Karpas-422 (cell line): Measurements from ENCODE around the gene MMD2. TPM values are rescaled to one million over a fixed set of nuclear protein-coding genes. Genes with fewer than 3 reads are reported as not detected.
"Not testable (repeated sequence)": the region's sequence is repeated elsewhere in the genome, so short reads cannot be mapped to it uniquely, and the experiment has no call there.

Experiments
- DNase-seq: peaks from one replicate; pipeline ENCODE4 v3.0.0-alpha.2; 2015
- H2AFZ ChIP-seq: fragments of 200-600 bp; sonication (generic); 2 replicates; pipeline ENCODE4 v1.6.1; 2014; ENCODE audit warnings: antibody characterized with exemption, low read length, mixed read lengths
- H3K27ac ChIP-seq: fragments of 200-600 bp; sonication (generic); 2 replicates; pipeline ENCODE4 v1.5.1; 2014; ENCODE audit warnings: mild to moderate bottlenecking, low read length, moderate library complexity
- H3K27me3 ChIP-seq: fragments of 200-600 bp; sonication (generic); 2 replicates; pipeline ENCODE4 v1.6.1; 2014; ENCODE audit warnings: low read length, mixed read lengths
- H3K36me3 ChIP-seq: fragments of 200-600 bp; sonication (generic); 2 replicates; pipeline ENCODE4 v1.6.1; 2014; ENCODE audit warnings: low read length, mixed read lengths; ENCODE audit not compliant: insufficient read depth
- H3K4me1 ChIP-seq: fragments of 200-600 bp; sonication (generic); 2 replicates; pipeline ENCODE4 v1.6.1; 2014; ENCODE audit warnings: mild to moderate bottlenecking, low read length, mixed read lengths
- H3K4me2 ChIP-seq: fragments of 200-600 bp; sonication (generic); 2 replicates; pipeline ENCODE4 v1.6.1; 2014; ENCODE audit warnings: low read length, low read depth, mild to moderate bottlenecking; ENCODE audit not compliant: poor library complexity, severe bottlenecking
- H3K4me3 ChIP-seq: fragments of 200-600 bp; sonication (generic); 2 replicates; pipeline ENCODE4 v1.5.1; 2014; ENCODE audit warnings: mild to moderate bottlenecking, antibody characterized with exemption, low read length, mixed read lengths
- H3K79me2 ChIP-seq: fragments of 200-600 bp; sonication (generic); 2 replicates; pipeline ENCODE4 v1.6.1; 2014; ENCODE audit warnings: mild to moderate bottlenecking, low read length, mixed read lengths
- H3K9ac ChIP-seq: fragments of 200-600 bp; sonication (generic); 2 replicates; pipeline ENCODE4 v1.6.0; 2014; ENCODE audit warnings: low read length
- H3K9me2 ChIP-seq: fragments of 200-600 bp; sonication (generic), shearing (Covaris generic); replicated peaks from 2 replicates; pipeline ENCODE4 v1.6.0; 2014; ENCODE audit warnings: mild to moderate bottlenecking, low read length, moderate library complexity; ENCODE audit not compliant: insufficient read depth
- H3K9me3 ChIP-seq: fragments of 300-700, 200-600 bp; sonication (generic); 2 replicates; pipeline ENCODE4 v1.6.1; 2014; ENCODE audit warnings: low read length, mixed read lengths
- H4K20me1 ChIP-seq: fragments of 200-600 bp; sonication (generic); 2 replicates; pipeline ENCODE4 v1.6.1; 2014; ENCODE audit warnings: mild to moderate bottlenecking, antibody characterized with exemption, low read length, low read depth; ENCODE audit not compliant: insufficient read depth
- total RNA-seq: library from RNA; depleted of rRNA; stranded (reverse); fragments of >200 nt; shearing (Covaris generic); gene quantifications from 2 replicates; pipeline ENCODE4 v1.2.3, GENCODE V29; 2014; ENCODE audit warnings: low replicate concordance

Gene MMD2
- total RNA-seq, 1 experiment from 2014 or later = not detected

DNA sequence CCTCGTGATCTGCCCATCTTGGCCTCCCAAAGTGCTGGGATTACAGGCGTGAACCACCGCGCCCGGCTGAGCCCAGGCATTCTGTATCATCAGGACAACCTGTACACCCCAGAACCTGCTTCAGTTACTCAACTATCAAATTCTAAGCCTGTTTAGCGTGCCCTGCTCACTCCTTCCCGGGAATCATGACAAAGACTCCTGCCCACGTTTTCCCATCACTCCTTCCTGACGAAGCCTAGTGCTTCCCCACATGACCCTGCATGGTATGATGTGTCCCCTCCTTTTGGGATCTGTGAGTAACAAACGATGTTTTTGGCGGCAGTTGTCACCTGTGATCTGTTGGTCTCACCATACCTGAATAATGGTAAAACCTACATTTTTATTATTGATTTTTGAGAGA, 63.2 kb downstream of the MMD2 start:
- Histone ChIP-seq H3K4me1 (no peaks in the 10 kb centered on the region), H3K79me2 (no peaks in the 10 kb centered on the region), H3K4me3 (no peak overlapping the region), H3K27ac (no peak overlapping the region), H2AFZ (no peak overlapping the region), H3K4me2 (no peak overlapping the region), H3K36me3 (no peaks in the 10 kb centered on the region), H4K20me1 (no peaks in the 10 kb centered on the region), H3K9me3 (no peaks in the 10 kb centered on the region), H3K27me3 (no peaks in the 10 kb centered on the region), H3K9me2 (no peaks in the 10 kb centered on the region), H3K9ac (no peak overlapping the region)
- DNase-seq = no peak

DNA sequence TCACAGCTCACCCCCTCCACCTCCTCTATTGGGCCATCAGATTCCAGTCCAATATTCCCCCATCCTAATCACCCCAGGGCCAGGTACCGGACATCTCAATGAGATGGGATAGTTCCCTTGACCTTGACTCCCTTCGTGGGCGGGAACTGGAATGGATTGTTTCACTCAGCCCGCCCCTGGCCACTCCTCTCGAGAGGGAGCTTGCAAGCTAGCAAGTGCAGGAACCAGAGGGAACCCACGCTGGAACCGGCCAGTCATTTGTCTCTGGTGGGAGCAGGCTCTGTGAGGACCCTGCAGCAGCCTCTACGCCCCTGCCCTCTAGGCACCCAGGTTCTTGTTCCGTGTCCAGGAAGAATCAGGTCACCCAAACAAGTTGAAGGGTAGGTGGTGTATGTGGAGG, 64.5 kb downstream of the MMD2 start:
- H3K4me3 ChIP-seq = no peak overlapping the region
- no peaks in the 10 kb centered on the region for H3K9me3 ChIP-seq

DNA sequence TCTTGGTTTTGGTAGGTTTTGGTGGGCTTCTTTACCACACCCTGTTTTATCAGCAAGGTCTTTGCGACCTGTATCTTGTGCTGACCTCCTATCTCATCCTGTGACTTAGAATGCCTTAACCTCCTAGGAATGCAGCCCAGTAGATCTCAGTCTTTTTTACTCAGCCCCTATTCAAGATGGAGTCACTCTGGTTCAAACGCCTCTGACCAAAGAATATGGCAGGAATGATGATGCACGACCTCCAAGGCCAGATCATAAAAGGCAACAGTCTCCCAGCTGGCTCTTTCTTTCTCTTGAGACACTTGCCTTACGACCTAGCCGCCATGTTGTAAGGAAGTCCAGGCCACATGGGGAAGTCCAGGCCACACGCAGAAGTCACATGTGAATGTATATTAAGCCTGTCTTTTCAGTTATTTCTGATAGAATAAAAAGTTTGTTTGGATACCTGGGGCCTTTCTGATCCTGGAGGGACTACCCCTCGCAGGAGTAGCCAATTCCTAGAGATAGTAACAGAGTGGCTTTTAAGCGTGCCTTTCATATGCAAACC, 65.0 kb downstream of the MMD2 start:
- H3K79me2 ChIP-seq = no peaks in the 10 kb centered on the region

More for the DNA sequence above, 64.5 kb downstream of the MMD2 start:
- no peak for DNase-seq
- Histone ChIP-seq H3K9me2 (no peaks in the 10 kb centered on the region), H3K36me3 (no peaks in the 10 kb centered on the region), H3K4me2 (no peak overlapping the region), H3K79me2 (no peaks in the 10 kb centered on the region), H2AFZ (no peak overlapping the region), H4K20me1 (no peaks in the 10 kb centered on the region), H3K27ac (no peak overlapping the region), H3K9ac (no peak overlapping the region), H3K27me3 (no peaks in the 10 kb centered on the region), H3K4me1 (no peaks in the 10 kb centered on the region)

DNA sequence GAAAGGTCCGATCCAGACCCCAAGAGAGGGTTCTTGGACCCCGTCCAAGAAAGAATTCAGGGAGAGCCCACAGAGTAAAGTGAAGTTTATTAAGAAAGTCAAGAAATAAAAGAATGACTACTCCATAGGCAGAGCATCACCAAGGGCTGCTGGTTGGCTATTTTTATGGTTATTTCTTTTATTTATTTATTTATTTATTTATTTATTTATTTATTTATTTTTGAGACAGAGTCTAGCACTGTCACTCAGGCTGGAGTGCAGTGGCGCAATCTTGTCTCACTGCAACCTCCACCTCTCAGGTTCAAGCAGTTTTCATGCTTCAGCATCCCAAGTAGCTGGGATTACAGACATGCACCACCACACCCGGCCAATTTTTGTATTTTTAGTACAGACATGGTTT, 65.8 kb downstream of the MMD2 start:
- not testable (repeated sequence) for H4K20me1 ChIP-seq, H3K27ac ChIP-seq, H3K9ac ChIP-seq, H3K9me2 ChIP-seq, H3K4me2 ChIP-seq, DNase-seq, H3K4me1 ChIP-seq, H3K9me3 ChIP-seq, H3K79me2 ChIP-seq, H3K36me3 ChIP-seq, H3K4me3 ChIP-seq, H3K27me3 ChIP-seq, H2AFZ ChIP-seq

More for the DNA sequence above, 65.0 kb downstream of the MMD2 start:
- Histone ChIP-seq H2AFZ (no peak overlapping the region), H3K36me3 (no peaks in the 10 kb centered on the region), H3K9me2 (no peaks in the 10 kb centered on the region), H4K20me1 (no peaks in the 10 kb centered on the region), H3K9ac (no peak overlapping the region), H3K27ac (no peak overlapping the region), H3K4me2 (no peak overlapping the region), H3K4me1 (no peaks in the 10 kb centered on the region), H3K4me3 (no peak overlapping the region), H3K27me3 (no peaks in the 10 kb centered on the region), H3K9me3 (no peaks in the 10 kb centered on the region)
- no peak for DNase-seq

DNA sequence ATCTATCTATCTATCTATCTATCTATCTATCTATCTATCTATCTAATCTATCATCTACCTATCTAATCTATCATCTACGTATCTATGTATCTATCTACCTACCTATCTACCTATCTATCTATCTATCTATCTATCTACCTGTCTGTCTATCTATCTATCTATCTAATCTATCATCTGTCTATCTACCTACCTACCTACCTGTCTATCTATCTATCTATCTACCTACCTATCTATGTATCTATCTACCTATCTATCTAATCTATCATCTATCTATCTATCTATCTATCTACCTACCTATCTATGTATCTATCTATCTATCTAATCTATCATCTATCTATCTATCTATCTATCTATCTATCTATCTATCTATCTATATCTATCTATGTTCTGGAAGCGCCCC, 67.5 kb downstream of the MMD2 start:
- H2AFZ ChIP-seq, H3K4me1 ChIP-seq, H3K4me3 ChIP-seq, H3K27ac ChIP-seq, H4K20me1 ChIP-seq, H3K9me2 ChIP-seq, H3K27me3 ChIP-seq, H3K79me2 ChIP-seq, DNase-seq, H3K36me3 ChIP-seq, H3K4me2 ChIP-seq, H3K9ac ChIP-seq, H3K9me3 ChIP-seq: not testable (repeated sequence)

DNA sequence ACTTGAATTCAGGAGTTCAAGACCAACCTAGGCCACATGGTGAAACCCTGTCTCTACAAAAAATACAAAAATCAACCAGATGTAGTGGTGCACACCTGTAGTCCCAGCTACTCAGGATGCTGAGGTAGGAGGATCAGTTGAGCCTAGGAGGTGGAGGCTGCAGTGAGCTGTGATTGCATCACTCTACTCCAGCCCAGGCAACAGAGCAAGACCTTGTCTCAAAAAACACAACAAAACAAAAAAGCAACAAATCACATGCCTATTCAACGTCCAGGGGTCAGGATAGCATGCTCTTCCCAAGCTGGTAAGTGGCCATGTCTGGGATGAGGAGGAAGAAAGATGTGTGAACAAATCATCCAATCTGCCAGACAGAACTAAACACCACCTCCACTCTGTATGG, 69.3 kb downstream of the MMD2 start:
- Histone ChIP-seq H3K79me2 (no peaks in the 10 kb centered on the region), H3K9ac (no peak overlapping the region), H3K27ac (no peak overlapping the region), H3K4me1 (no peaks in the 10 kb centered on the region), H3K36me3 (no peaks in the 10 kb centered on the region), H3K9me3 (no peaks in the 10 kb centered on the region), H3K4me2 (no peak overlapping the region), H3K4me3 (no peak overlapping the region), H4K20me1 (no peaks in the 10 kb centered on the region), H3K27me3 (no peaks in the 10 kb centered on the region), H3K9me2 (no peaks in the 10 kb centered on the region), H2AFZ (no peak overlapping the region)
- no peak for DNase-seq

DNA sequence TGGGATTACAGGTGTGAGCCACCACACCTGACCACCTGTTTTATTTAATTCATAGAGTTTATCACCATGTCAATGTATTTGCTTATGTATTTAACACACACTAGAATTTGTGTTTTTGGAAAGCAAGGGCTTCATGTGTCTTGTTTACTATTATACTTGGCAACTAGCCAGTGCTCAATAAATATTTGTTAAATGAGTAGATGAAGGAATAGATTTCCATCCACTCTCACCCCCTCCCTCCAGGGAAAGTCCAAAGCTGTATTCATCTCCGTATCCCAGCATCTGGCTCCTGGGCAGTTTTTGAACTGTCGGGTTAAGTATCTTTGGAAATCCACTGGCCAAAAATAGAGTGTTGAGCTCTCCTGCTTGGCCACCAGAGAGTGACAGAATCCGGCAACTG, 70.8 kb downstream of the MMD2 start:
- H3K9me2 ChIP-seq = no peaks in the 10 kb centered on the region
- no peaks in the 10 kb centered on the region for H3K79me2 ChIP-seq
- no peaks in the 10 kb centered on the region for H3K4me1 ChIP-seq
- no peak overlapping the region for H3K9ac ChIP-seq
- no peak overlapping the region for H3K27ac ChIP-seq
- no peak overlapping the region for H2AFZ ChIP-seq
- H4K20me1 ChIP-seq = no peaks in the 10 kb centered on the region
- no peaks in the 10 kb centered on the region for H3K27me3 ChIP-seq
- no peak overlapping the region for H3K4me2 ChIP-seq
- H3K9me3 ChIP-seq = no peaks in the 10 kb centered on the region
- no peak overlapping the region for H3K4me3 ChIP-seq
- H3K36me3 ChIP-seq = no peaks in the 10 kb centered on the region
- no peak for DNase-seq

DNA sequence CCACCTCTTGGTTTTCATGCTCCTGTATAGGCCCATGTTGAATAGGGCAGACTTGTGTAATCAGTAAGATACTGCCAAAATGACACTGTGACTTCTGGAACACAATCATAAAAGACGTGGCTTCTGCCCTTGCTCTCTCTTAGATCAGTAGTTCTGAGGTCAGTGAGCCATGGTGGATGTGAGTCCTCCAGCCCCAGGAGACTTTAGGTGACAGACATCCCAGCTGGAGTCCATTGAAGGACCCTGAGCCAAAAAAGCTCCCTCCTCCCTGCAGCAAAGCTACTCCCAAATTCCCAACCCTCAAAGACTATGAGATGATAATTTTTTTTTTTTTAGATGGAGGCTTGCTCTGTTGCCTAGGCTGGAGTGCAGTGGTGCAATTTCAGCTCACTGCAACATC, 72.3 kb downstream of the MMD2 start:
- Histone ChIP-seq H3K4me3 (no peak overlapping the region), H3K9me3 (no peaks in the 10 kb centered on the region), H2AFZ (no peak overlapping the region), H3K79me2 (no peaks in the 10 kb centered on the region), H3K4me2 (no peak overlapping the region), H3K27ac (no peak overlapping the region), H4K20me1 (no peaks in the 10 kb centered on the region), H3K4me1 (no peaks in the 10 kb centered on the region), H3K9ac (no peak overlapping the region), H3K36me3 (no peaks in the 10 kb centered on the region), H3K27me3 (no peaks in the 10 kb centered on the region), H3K9me2 (no peaks in the 10 kb centered on the region)
- no peak for DNase-seq

DNA sequence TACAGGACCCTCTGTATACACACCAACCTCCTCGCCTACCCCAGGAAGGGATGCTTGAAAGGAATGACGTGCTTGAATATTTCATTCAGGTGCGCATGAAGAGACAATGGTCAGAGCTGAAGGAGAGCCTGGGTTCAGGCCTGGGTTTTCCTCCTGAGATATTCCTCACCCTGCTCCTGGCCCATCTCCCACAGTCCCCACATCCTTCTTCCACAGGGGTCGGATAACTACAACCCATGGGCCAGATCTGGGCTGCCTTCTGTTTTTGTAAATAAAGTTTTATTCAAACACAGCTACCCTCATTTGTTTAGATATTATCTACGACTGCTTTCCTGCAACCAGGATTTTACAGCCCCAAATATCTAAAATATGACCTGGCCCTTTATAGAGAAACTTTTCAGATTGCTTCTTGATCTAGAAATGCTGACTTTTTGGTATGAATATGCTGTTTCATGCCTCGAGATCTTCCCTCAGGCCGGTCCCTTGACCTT, 73.6 kb downstream of the MMD2 start:
- H3K9me2 ChIP-seq = no peaks in the 10 kb centered on the region
- DNase-seq = no peak
- H3K4me3 ChIP-seq = no peak overlapping the region
- H3K79me2 ChIP-seq = no peaks in the 10 kb centered on the region
- H3K36me3 ChIP-seq = no peaks in the 10 kb centered on the region
- H3K27me3 ChIP-seq = no peaks in the 10 kb centered on the region
- H4K20me1 ChIP-seq = no peaks in the 10 kb centered on the region
- no peak overlapping the region for H3K27ac ChIP-seq
- H3K4me1 ChIP-seq = no peaks in the 10 kb centered on the region
- H3K9ac ChIP-seq = no peak overlapping the region
- H3K4me2 ChIP-seq = no peak overlapping the region
- H3K9me3 ChIP-seq = no peaks in the 10 kb centered on the region
- no peak overlapping the region for H2AFZ ChIP-seq
